OCI-LY1 (cell line): ENCODE results near the gene SMIM24.

Experiments used
- H2AFZ ChIP-seq: fragments of 200-600 bp; sonication (generic), shearing (Covaris generic); 2 replicates; pipeline ENCODE4 v1.6.0; 2014; ENCODE audit warnings: antibody characterized with exemption, mild to moderate bottlenecking, low read length
- H3F3A ChIP-seq: fragments of 200-600 bp; sonication (generic), shearing (Covaris generic); 2 replicates; pipeline ENCODE4 v1.6.0; 2014; ENCODE audit warnings: mild to moderate bottlenecking, antibody characterized with exemption, low read length, moderate library complexity; ENCODE audit not compliant: insufficient read depth
- H3K27ac ChIP-seq: fragments of 200-600 bp; sonication (generic); 2 replicates; pipeline ENCODE4 v1.5.1; 2014; ENCODE audit warnings: low read length, mixed run types, mild to moderate bottlenecking, low read depth; ENCODE audit not compliant: poor library complexity, severe bottlenecking
- H3K27me3 ChIP-seq: fragments of 200-600 bp; sonication (generic); 2 replicates; pipeline ENCODE4 v1.6.0; 2014; ENCODE audit warnings: antibody characterized with exemption, mild to moderate bottlenecking, low read length, moderate library complexity; ENCODE audit not compliant: insufficient read depth
- H3K36me3 ChIP-seq: fragments of 200-600 bp; sonication (generic); 2 replicates; pipeline ENCODE4 v1.6.1; 2014; ENCODE audit warnings: mild to moderate bottlenecking, antibody characterized with exemption, low read length, moderate library complexity, mixed read lengths; ENCODE audit not compliant: insufficient read depth
- H3K4me1 ChIP-seq: fragments of 200-600 bp; sonication (generic); 2 replicates; pipeline ENCODE4 v1.5.1; 2014; ENCODE audit warnings: mild to moderate bottlenecking, low read length, moderate library complexity; ENCODE audit not compliant: insufficient read depth, severe bottlenecking
- H3K4me2 ChIP-seq: fragments of 200-600 bp; sonication (generic), shearing (Covaris generic); 2 replicates; pipeline ENCODE4 v1.6.1; 2014; ENCODE audit warnings: low read length
- H3K4me3 ChIP-seq: fragments of 200-600 bp; sonication (generic); 2 replicates; pipeline ENCODE4 v1.5.1; 2014; ENCODE audit warnings: low read length, low read depth, mild to moderate bottlenecking, mixed read lengths; ENCODE audit not compliant: poor library complexity, severe bottlenecking
- H3K79me2 ChIP-seq: fragments of 200-600 bp; shearing (Covaris generic); 2 replicates; pipeline ENCODE4 v1.6.1; 2016; ENCODE audit warnings: mixed run types, low read length, mixed read lengths; ENCODE audit not compliant: insufficient read depth
- H3K9ac ChIP-seq: fragments of 200-600 bp; sonication (generic), shearing (Covaris generic); 2 replicates; pipeline ENCODE4 v1.6.1; 2014; ENCODE audit warnings: mild to moderate bottlenecking, low read length, mixed read lengths
- H3K9me2 ChIP-seq: fragments of 200-600 bp; sonication (generic), shearing (Covaris generic); 2 replicates; pipeline ENCODE4 v1.6.1; 2014; ENCODE audit warnings: low read depth, mild to moderate bottlenecking, low read length, mixed read lengths
- H3K9me3 ChIP-seq: fragments of 200-600 bp; shearing (Covaris generic); 2 replicates; pipeline ENCODE4 v1.6.1; 2014; ENCODE audit warnings: low read length, mixed read lengths
- H4K20me1 ChIP-seq: fragments of 200-600 bp; sonication (generic), shearing (Covaris generic); 2 replicates; pipeline ENCODE4 v1.6.0; 2016; ENCODE audit warnings: mild to moderate bottlenecking, low read length; ENCODE audit not compliant: insufficient read depth
- CTCF ChIP-seq: fragments of 200-600 bp; sonication (generic), shearing (Covaris generic); IDR thresholded peaks from 2 replicates; pipeline ENCODE4 v1.5.1; 2017; ENCODE audit warnings: mild to moderate bottlenecking, antibody characterized with exemption, low read length, moderate library complexity, mixed read lengths
- EZH2 ChIP-seq: fragments of 200-600 bp; sonication (generic), shearing (Covaris generic); IDR thresholded peaks from 2 replicates; pipeline ENCODE4 v1.8.0; 2017; ENCODE audit warnings: borderline replicate concordance, mixed run types, mild to moderate bottlenecking, antibody characterized with exemption, low read length, moderate library complexity, mixed read lengths

SMIM24 gene

GRCh38 chr19:3521104-3521445, 40.8 kb upstream of the SMIM24 start:
- no peak overlapping the region for H3K9ac ChIP-seq
- H4K20me1 ChIP-seq = no peaks in the 10 kb centered on the region
- no peak for TF ChIP-seq CTCF
- no peak for TF ChIP-seq EZH2
- no peaks in the 10 kb centered on the region for H3K27me3 ChIP-seq
- no peak overlapping the region for H3K27ac ChIP-seq
- H3K4me3 ChIP-seq = no peak overlapping the region
- H2AFZ ChIP-seq = no peak overlapping the region
- no peaks in the 10 kb centered on the region for H3F3A ChIP-seq
- peaks cover 40% of the 10 kb centered on the region for H3K36me3 ChIP-seq
- no peak overlapping the region for H3K4me2 ChIP-seq
- H3K79me2 ChIP-seq = no peaks in the 10 kb centered on the region
- peaks cover 11% of the 10 kb centered on the region for H3K4me1 ChIP-seq
- no peaks in the 10 kb centered on the region for H3K9me2 ChIP-seq
- H3K9me3 ChIP-seq = no peaks in the 10 kb centered on the region

DNA sequence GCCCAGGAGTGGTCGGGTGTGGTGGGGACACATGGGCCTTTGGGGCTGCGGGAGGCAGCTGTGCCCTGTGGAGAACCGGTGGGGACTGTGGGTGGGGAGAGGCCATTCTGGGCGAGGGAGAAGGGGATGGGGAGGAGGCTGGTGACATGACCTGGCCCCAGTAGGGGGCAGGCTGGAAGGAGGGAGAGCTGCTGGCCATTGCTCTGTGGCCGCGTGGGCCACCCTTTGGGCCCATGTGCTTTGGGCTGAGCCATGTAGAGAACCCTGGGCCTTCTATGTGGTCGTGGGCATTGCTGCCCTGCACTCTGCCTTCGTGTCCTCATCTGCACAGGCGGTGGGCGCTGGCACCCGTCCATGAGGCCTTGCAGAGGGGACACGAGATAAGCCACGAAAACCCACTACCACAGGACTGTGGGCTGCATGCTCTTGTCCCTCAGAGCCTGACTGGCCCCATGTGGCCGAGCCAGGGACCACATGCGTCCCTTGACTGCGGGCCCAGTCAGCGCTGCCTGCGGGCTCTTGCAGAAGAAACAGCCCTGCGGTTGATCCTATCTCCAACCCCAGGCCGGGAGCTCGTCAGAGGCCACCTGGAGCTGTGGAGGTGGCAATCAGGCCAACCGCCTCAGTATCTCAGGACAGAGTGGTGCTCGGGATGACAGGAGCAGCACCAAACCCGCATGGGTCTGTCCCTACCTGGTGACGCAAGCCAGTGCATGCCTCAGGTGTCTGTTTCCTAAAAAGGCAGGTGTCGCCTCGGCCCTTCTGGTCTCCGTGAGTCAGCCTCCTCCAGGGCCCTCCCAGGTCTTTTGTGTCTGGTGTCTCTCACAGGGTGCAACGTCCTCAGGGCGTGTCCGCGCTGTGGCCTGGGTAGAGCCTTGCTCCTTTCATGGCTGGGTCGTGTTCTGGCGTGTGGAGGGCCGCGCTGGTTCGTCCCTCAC, 40.1 kb upstream of the SMIM24 start:
- no peak overlapping the region for H3K27ac ChIP-seq
- no peak overlapping the region for H3K9ac ChIP-seq
- H3K9me2 ChIP-seq = no peaks in the 10 kb centered on the region
- no peak overlapping the region for H3K4me2 ChIP-seq
- H3K4me3 ChIP-seq = no peak overlapping the region
- no peak overlapping the region for H2AFZ ChIP-seq
- H3K9me3 ChIP-seq = no peaks in the 10 kb centered on the region
- peaks cover 35% of the 10 kb centered on the region; the same call in 1 of the 2 replicates for H3K36me3 ChIP-seq
- H3K27me3 ChIP-seq = no peaks in the 10 kb centered on the region
- H4K20me1 ChIP-seq = no peaks in the 10 kb centered on the region
- no peak for TF ChIP-seq CTCF
- no peak for TF ChIP-seq EZH2
- H3K79me2 ChIP-seq = no peaks in the 10 kb centered on the region
- no peaks in the 10 kb centered on the region for H3F3A ChIP-seq
- peaks cover 17% of the 10 kb centered on the region for H3K4me1 ChIP-seq

- H3F3A ChIP-seq = no peaks in the 10 kb centered on the region
- H3K36me3 ChIP-seq = peaks cover 28% of the 10 kb centered on the region; the same call in 1 of the 2 replicates
- no peaks in the 10 kb centered on the region for H3K79me2 ChIP-seq
- H3K9me2 ChIP-seq = no peaks in the 10 kb centered on the region
- no peak overlapping the region for H3K27ac ChIP-seq
- no peak overlapping the region for H3K4me2 ChIP-seq
- peaks cover 17% of the 10 kb centered on the region for H3K4me1 ChIP-seq
- H3K4me3 ChIP-seq = no peak overlapping the region
- H2AFZ ChIP-seq = no peak overlapping the region
- no peak overlapping the region for H3K9ac ChIP-seq
- H3K9me3 ChIP-seq = no peaks in the 10 kb centered on the region
- no peaks in the 10 kb centered on the region for H4K20me1 ChIP-seq
- no peak for TF ChIP-seq CTCF
- no peak for TF ChIP-seq EZH2
- no peaks in the 10 kb centered on the region for H3K27me3 ChIP-seq
Observed at GRCh38 chr19:3519126-3519525, 38.8 kb upstream of the SMIM24 start.
